Esophagus squamous epithelium (tissue), 4 donors: ENCODE results near the gene DIPK1C.

Experiments
- CTCF ChIP-seq, 6 experiments: fragments of 450-650 bp in 4 of 6; fragments of 200-600 bp in 2 of 6; sonication (generic) in 2 of 6; IDR thresholded peaks; one replicate each; pipeline ENCODE4 v1.5.1; 2016 to 2019; ENCODE audit warnings: antibody characterized with exemption in 6 of 6, mild to moderate bottlenecking in 4 of 6, moderate library complexity in 4 of 6
- POLR2A ChIP-seq, 4 donors: fragments of 450-650 bp; IDR thresholded peaks; one replicate each; pipeline ENCODE4 v1.6.1; 2017; ENCODE audit warnings: antibody characterized with exemption in 4 of 4, mild to moderate bottlenecking in 4 of 4, moderate library complexity in 3 of 4

GRCh38 chr18:74397572-74397971 is 59.5 kb downstream of the DIPK1C start:
- TF ChIP-seq POLR2A (IDR thresholded peaks at IDR 0.05) (no peak), CTCF (IDR thresholded peaks at IDR 0.05) (no peak)
